B cell (primary cell): ENCODE measurements around the gene NCS1. TPM values are rescaled to one million over a fixed set of nuclear protein-coding genes. Genes with fewer than 3 reads are reported as not detected.

ENCODE experiments used
- ATAC-seq: fragments of 200-7000 bp; cut with Tn5 transposase; one replicate; pipeline ENCODE4 v1.10.0; 2021; ENCODE audit warnings: low read depth, mild to moderate bottlenecking, moderate number of reproducible peaks, moderate library complexity
- CTCF ChIA-PET: fragments of 350-600 bp; sonication (Branson Sonifier 250); formaldehyde crosslinking; loops from one replicate; lab custom pipeline; 2021; ENCODE audit warnings: antibody characterized with exemption, inconsistent platforms; lab: Charles Lee
- POLR2A ChIA-PET: fragments of 350-600 bp; sonication (Branson Sonifier 250); formaldehyde crosslinking; loops from one replicate; lab custom pipeline; 2021; ENCODE audit warnings: antibody characterized with exemption; lab: Charles Lee
- DNase-seq: peaks from one replicate; pipeline ENCODE4 v3.0.0; 2013
- H2AFZ ChIP-seq: 2 replicates; pipeline ENCODE4 v1.6.1; 2012; ENCODE audit warnings: mild to moderate bottlenecking, low read depth, low read length; ENCODE audit not compliant: insufficient read depth, poor library complexity, severe bottlenecking
- H3K27ac ChIP-seq, 2 donors: 1 replicate in 1 of 2; 2 replicates in 1 of 2; pipeline ENCODE4 v1.5.1; 2012 to 2013; ENCODE audit warnings: low read length in 2 of 2, mild to moderate bottlenecking in 2 of 2, moderate library complexity in 1 of 2
- H3K27me3 ChIP-seq, 4 experiments: fragments of 200-600 bp in 1 of 4; sonication (generic) in 1 of 4; replicated peaks in 1 of 4; 1 replicate in 2 of 4; 2 replicates in 2 of 4; pipeline versions ENCODE4 v1.6.1 to v1.7.0; 2013 to 2016; ENCODE audit warnings: low read length in 3 of 4, mild to moderate bottlenecking in 2 of 4, mixed read lengths in 1 of 4, moderate library complexity in 1 of 4; ENCODE audit not compliant: insufficient read depth in 4 of 4, control insufficient read depth in 3 of 4; ENCODE audit errors: control extremely low read depth in 1 of 4
- H3K36me3 ChIP-seq, 2 experiments: replicated peaks in 1 of 2; 1 replicate in 1 of 2; 2 replicates in 1 of 2; pipeline versions ENCODE4 v1.6.1 to v1.7.1; 2013; ENCODE audit warnings: low read length in 1 of 2; ENCODE audit not compliant: insufficient read depth in 2 of 2, control insufficient read depth in 1 of 2; ENCODE audit errors: control extremely low read depth in 1 of 2, extremely low read depth in 1 of 2
- H3K4me1 ChIP-seq, 2 donors: fragments of 200-600 bp in 1 of 2; sonication (generic) in 1 of 2; 1 replicate in 1 of 2; 2 replicates in 1 of 2; pipeline versions ENCODE4 v1.5.1 to v1.6.1; 2013 to 2017; ENCODE audit warnings: low read length in 2 of 2; ENCODE audit not compliant: control insufficient read depth in 2 of 2, insufficient read depth in 2 of 2
- H3K4me2 ChIP-seq: replicated peaks from 2 replicates; pipeline ENCODE3; 2012; ENCODE audit warnings: mild to moderate bottlenecking, low read depth, low read length; ENCODE audit not compliant: poor library complexity, severe bottlenecking
- H3K4me3 ChIP-seq, 5 experiments: fragments of 200-600 bp in 1 of 5; sonication (generic) in 1 of 5; 1 replicate in 3 of 5; 2 replicates in 2 of 5; pipeline versions ENCODE4 v1.5.1 to v1.7.0; 2011 to 2016; ENCODE audit warnings: low read length in 4 of 5, mild to moderate bottlenecking in 4 of 5, low read depth in 2 of 5, control low read depth in 1 of 5, moderate library complexity in 1 of 5; ENCODE audit not compliant: insufficient read depth in 1 of 5; ENCODE audit errors: control extremely low read depth in 1 of 5, extremely low read depth in 1 of 5
- H3K79me2 ChIP-seq: fragments of 200-600 bp; sonication (generic); one replicate; pipeline ENCODE4 v1.6.0; 2016; ENCODE audit warnings: low read length; ENCODE audit not compliant: control insufficient read depth, insufficient read depth
- H3K9ac ChIP-seq: fragments of 200-600 bp; sonication (generic); 2 replicates; pipeline ENCODE4 v1.6.1; 2017; ENCODE audit warnings: mild to moderate bottlenecking, low read length, moderate library complexity
- H3K9me3 ChIP-seq, 3 donors: one replicate each; pipeline versions ENCODE4 v1.6.1 to v1.7.1; 2013; ENCODE audit warnings: low read length in 2 of 3; ENCODE audit not compliant: control insufficient read depth in 2 of 3, insufficient read depth in 1 of 3; ENCODE audit errors: control extremely low read depth in 1 of 3
- H4K20me1 ChIP-seq: 2 replicates; pipeline ENCODE4 v1.6.0; 2012; ENCODE audit warnings: mild to moderate bottlenecking, low read length; ENCODE audit not compliant: insufficient read depth, control insufficient read depth, poor library complexity, severe bottlenecking
- H3K27ac Mint-ChIP-seq: one replicate; pipeline ENCODE4 v1.8.0; 2021; ENCODE audit warnings: mixed read lengths
- H3K27me3 Mint-ChIP-seq: one replicate; pipeline ENCODE4 v1.8.0; 2021; ENCODE audit warnings: mixed read lengths
- H3K4me1 Mint-ChIP-seq: one replicate; pipeline ENCODE4 v1.8.0; 2021; ENCODE audit warnings: mixed read lengths
- H3K4me3 Mint-ChIP-seq: one replicate; pipeline ENCODE4 v1.8.0; 2021; ENCODE audit warnings: mixed read lengths
- H3K9me3 Mint-ChIP-seq: one replicate; pipeline ENCODE4 v1.8.0; 2022; ENCODE audit warnings: mixed read lengths; ENCODE audit not compliant: insufficient read depth
- CTCF ChIP-seq: fragments of 200-600 bp; IDR thresholded peaks from one replicate; pipeline ENCODE4 v1.8.0; 2022; ENCODE audit warnings: antibody characterized with exemption, mild to moderate bottlenecking
- EZH2 ChIP-seq: IDR thresholded peaks from 2 replicates; pipeline ENCODE4 v1.6.1; 2012; ENCODE audit warnings: borderline replicate concordance, low read depth, mild to moderate bottlenecking, moderate library complexity, low read length; ENCODE audit not compliant: insufficient read depth, poor library complexity, severe bottlenecking
- WGBS: methylation state at CpG from one replicate; pipeline ENCODE4 v1.1.5; 2013; ENCODE audit warnings: missing lambda C conversion rate; ENCODE audit not compliant: insufficient coverage; 5-methylcytosine and 5-hydroxymethylcytosine counted together
- intact Hi-C: fragments of 100-400 bp; cut with micrococcal nuclease; formaldehyde crosslinking; loops from one replicate; pipeline ENCODE4 v1.10.0; 2022
- polyA plus RNA-seq: library from polyadenylated mRNA; depleted of rRNA; stranded (reverse); fragments of >200 nt; gene quantifications from 2 replicates; pipeline ENCODE4 v1.2.3, GENCODE V29; 2012
- total RNA-seq, 2 donors: library from RNA; stranded (reverse); fragments of 120-200 nt in 1 of 2; gene quantifications; 1 replicate in 1 of 2; 2 replicates in 1 of 2; pipeline versions ENCODE4 v1.2.3 to v1.2.4, GENCODE V29; 2013 to 2022

Gene NCS1
- total and polyA plus RNA-seq, 2 donors (not counting 1 experiment from before 2014, with no cell fraction given), result 0.39 TPM; not detected in 1

GRCh38 chr9:130209422-130209821, 37.2 kb downstream of the NCS1 start:
- no peaks in the 10 kb centered on the region for H3K79me2 ChIP-seq
- intact Hi-C loops, result no loop called here
- ChIA-PET CTCF (interaction anchor here (0.5 kb wide), 1 partner anchor 125 kb away, joined by 3 read pairs; no protein-coding TSS in a partner anchor), POLR2A (no interaction called here)
- no peak overlapping the region for H3K27ac ChIP-seq
- no peaks in the 10 kb centered on the region for H3K27me3 ChIP-seq
- no peak overlapping the region for H3K4me3 ChIP-seq
- H3K36me3 ChIP-seq, result no peaks in the 10 kb centered on the region
- no peak overlapping the region for H3K4me2 ChIP-seq
- ATAC-seq (no peak), DNase-seq (no peak)
- no peak overlapping the region for H2AFZ ChIP-seq
- 64% methylated on average over 3 of the region's 14 CpGs for WGBS
- no peaks in the 10 kb centered on the region for H3K9me3 Mint-ChIP-seq
- H3K4me1 ChIP-seq, result no peaks in the 10 kb centered on the region
- no peaks in the 10 kb centered on the region for H3K4me1 Mint-ChIP-seq
- no peak overlapping the region for H3K4me3 Mint-ChIP-seq
- H4K20me1 ChIP-seq, result no peaks in the 10 kb centered on the region
- no peak for TF ChIP-seq EZH2
- TF ChIP-seq CTCF, result no peak
- H3K9me3 ChIP-seq, result no peaks in the 10 kb centered on the region
- H3K9ac ChIP-seq, result no peak overlapping the region
- H3K27ac Mint-ChIP-seq, result no peak overlapping the region
- peaks cover 11% of the 10 kb centered on the region for H3K27me3 Mint-ChIP-seq

GRCh38 chr9:130211548-130212226, 39.5 kb downstream of the NCS1 start:
- Histone ChIP-seq H3K27me3 (no peaks in the 10 kb centered on the region), H3K4me2 (no peak overlapping the region), H3K4me3 (no peak overlapping the region), H4K20me1 (no peaks in the 10 kb centered on the region), H3K27ac (no peak overlapping the region), H3K36me3 (no peaks in the 10 kb centered on the region), H3K9me3 (no peaks in the 10 kb centered on the region), H3K9ac (no peak overlapping the region), H3K79me2 (no peaks in the 10 kb centered on the region), H2AFZ (no peak overlapping the region), H3K4me1 (no peaks in the 10 kb centered on the region)
- no peaks in the 10 kb centered on the region for H3K4me1 Mint-ChIP-seq
- no peaks in the 10 kb centered on the region for H3K9me3 Mint-ChIP-seq
- H3K4me3 Mint-ChIP-seq, result no peak overlapping the region
- no peak for TF ChIP-seq EZH2
- TF ChIP-seq CTCF, result no peak
- POLR2A ChIA-PET, result no interaction called here
- H3K27ac Mint-ChIP-seq, result no peak overlapping the region
- ATAC-seq (no peak), DNase-seq (no peak)
- intact Hi-C loops, result no loop called here
- peaks cover 13% of the 10 kb centered on the region for H3K27me3 Mint-ChIP-seq
- 77% methylated on average over 17 of the region's 20 CpGs for WGBS
- CTCF ChIA-PET, result no interaction called here
